HuH-7 (cell line): ENCODE measurements around the gene SIN3B.
"Not testable (repeated sequence)": the region's sequence is repeated elsewhere in the genome, so short reads cannot be mapped to it uniquely, and the experiment has no call there.

Source experiments
- DNase-seq: peaks from one replicate; pipeline ENCODE4 v3.0.0; 2011; ENCODE audit warnings: low spot score

Gene SIN3B

DNA sequence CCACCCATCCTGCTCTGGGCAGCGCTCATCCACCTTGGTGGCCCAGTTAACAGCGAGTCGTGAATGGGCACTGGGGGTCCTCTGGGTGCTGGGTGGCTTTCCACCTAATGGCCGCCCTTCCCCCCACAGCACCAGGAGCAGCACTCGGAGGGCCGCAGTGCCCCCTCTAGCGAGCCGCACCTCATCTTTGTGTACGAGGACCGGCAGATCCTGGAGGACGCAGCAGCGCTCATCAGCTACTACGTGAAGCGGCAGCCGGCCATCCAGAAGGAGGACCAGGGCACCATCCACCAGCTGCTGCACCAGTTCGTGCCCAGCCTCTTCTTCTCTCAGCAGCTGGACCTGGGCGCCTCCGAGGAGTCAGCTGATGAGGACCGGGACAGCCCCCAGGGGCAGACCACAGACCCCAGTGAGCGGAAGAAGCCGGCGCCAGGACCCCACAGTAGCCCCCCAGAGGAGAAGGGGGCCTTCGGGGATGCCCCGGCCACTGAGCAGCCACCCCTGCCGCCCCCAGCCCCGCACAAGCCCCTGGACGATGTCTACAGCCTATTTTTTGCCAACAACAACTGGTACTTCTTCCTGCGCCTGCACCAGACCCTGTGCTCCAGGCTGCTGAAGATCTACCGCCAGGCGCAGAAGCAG is 40.3 kb downstream of the SIN3B start:
- DNase-seq = no peak

DNA sequence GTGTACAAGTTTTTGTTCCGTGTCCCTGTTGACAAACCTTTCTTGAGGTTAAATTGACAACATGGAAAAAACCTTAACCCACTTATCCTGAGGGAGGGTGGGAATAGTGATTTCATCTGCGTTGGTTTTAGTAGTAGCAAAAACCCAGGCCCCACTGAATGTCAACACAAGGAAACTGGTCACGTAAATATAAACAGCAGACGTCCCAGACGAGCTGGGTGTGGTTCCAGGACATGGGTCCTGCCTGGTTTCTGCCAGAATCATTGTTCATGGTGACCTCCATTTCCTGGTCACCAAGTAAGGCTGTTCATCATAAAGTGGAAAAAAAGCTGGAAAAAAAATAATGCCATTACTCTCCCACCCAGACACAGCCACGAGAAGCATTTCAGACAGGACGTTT is 42.7 kb downstream of the SIN3B start:
- DNase-seq = no peak

DNA sequence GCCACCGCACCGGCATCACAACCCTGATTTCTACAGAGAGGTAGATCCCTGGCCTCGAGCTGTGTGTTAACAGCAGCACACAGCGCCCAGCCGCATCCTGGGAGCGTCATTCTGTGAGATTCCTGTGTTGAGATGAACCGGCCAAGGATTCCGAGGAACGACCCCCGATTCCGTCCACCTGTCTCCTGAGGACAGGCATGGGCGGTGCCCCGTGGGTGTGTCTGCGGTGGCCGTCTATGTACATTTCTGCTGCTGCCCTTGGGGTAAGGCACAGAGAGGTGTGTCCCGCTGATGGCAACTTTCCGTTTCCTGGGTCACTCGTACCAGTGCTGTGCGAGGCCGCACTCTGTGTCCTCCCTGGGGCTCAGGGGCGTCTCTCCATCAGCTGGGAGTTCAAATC is 43.5 kb downstream of the SIN3B start:
- DNase-seq = no peak

DNA sequence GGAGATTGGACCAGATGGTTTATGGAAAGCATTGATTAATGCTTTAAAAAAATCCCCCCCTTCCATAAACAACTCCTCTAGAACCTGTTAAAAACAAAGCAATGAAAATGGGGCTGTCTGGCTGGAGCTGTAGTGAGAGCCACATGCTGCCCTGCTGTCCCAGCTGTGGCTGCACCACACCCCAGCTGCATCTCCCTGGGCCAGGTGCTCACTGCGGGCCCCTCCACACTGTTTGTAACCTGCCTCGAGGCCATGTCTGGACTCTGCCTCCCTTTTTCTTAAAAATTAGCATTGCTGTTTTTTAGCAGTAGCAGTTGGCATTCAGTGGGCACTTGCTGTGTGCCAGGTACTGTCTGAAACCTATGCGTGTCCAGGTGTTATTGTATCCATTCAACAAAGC is 44.4 kb downstream of the SIN3B start:
- DNase-seq = no peak

DNA sequence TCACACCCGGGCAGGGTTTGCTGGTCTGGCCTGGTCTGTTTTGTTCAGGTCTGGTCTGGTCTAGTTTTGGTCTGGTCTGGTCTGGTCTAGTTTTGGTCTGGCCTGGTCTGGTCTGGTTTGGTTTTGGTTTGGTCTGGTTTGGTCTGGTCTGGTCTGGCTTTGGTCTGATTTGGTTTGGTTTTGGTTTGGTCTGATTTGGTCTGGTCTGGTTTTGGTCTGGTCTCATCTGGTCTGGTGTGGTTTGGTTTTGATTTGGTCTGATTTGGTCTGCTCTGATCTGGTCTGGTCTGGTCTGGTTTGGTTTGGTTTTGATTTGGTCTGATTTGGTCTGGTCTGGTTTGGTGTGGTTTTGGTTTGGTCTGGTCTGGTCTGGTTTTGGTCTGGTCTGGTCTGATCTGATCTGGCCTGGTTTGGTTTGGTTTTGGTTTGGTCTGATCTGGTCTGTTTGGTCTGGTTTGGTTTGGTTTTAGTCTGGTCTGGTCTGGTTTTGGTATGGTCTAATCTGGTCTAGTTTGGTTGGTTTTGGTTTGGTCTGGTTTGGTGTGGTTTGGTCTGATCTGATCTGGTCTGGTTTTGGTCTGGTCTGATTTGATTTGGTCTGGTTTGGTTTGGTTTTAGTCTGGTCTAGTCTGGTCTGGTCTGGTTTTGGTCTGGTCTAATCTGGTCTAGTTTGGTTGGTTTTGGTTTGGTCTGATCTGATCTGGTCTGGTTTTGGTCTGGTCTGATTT is 45.2 kb downstream of the SIN3B start:
- no peak for DNase-seq

DNA sequence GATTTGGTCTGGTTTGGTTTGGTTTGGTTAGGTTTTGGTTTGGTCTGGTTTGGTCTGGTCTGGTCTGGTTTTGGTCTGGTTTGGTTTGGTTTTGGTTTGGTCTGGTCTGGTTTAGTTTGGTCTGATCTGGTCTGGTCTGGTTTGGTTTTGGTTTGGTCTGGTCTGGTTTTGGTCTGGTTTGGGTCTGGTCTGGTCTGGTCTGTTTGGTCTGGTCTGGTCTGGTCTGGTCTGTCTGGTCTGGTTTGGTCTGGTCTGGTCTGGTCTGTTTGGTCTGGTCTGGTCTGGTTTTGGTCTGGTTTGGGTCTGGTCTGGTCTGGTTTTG is 45.7 kb downstream of the SIN3B start:
- DNase-seq = not testable (repeated sequence)

DNA sequence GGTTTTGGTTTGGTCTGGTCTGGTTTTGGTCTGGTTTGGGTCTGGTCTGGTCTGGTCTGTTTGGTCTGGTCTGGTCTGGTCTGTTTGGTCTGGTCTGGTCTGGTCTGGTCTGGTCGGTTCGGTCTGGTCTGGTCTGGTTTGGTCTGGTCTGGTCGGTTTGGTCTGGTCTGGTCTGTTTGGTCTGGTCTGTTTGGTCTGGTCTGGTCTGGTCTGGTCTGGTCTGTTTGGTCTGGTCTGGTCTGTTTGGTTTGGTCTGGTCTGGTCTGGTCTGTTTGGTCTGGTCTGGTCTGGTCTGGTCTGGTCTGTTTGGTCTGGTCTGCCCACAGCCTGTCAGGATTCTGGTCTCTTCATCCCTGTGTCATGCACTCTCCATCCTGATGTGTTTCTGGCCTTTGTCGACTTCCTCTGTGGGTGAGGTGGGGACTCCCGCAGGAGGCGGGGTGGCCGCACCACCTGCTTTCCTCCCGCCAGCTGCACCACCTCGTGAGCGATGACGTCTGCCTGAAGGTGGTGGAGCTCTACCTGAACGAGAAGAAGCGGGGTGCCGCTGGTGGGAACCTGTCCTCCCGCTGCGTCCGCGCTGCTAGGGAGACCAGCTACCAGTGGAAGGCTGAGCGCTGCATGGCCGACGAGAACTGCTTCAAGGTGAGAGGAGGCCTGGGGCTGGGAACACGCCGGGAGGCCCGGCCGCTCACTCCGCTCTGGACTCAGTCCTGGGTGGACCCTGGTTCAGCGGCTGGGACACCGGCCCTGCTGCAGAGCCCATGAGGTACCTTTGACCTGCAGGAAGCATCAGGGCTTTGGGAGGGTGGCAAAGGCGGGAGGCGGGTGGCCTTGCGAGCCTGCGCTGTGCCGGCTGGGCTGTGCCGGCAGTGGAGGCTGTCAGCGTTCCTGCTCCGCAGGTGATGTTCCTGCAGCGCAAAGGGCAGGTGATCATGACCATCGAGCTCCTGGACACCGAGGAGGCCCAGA is 46.7 kb downstream of the SIN3B start:
- DNase-seq = no peak

DNA sequence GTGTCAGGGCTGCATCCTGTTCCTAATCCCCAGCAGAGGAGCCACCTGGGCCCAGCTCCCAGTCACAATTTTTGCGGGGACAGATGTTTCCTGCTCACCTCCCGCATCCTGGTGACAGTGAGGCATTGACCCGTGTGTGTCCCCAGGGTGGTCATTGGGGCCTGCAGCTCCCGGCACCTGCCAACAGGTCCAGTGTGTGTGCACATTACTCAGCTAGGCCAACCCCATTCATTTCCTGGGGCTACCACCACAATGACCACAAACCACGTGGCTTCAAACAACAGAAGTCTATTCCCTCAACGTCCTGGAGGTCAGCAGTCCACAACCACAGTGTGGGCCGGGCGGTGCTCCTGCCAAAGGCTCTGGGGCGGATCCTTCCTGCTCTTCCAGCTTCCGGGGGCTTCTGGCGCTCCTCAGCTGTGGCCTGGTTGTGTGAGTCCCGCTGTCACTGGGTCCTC is 47.7 kb downstream of the SIN3B start:
- no peak for DNase-seq

DNA sequence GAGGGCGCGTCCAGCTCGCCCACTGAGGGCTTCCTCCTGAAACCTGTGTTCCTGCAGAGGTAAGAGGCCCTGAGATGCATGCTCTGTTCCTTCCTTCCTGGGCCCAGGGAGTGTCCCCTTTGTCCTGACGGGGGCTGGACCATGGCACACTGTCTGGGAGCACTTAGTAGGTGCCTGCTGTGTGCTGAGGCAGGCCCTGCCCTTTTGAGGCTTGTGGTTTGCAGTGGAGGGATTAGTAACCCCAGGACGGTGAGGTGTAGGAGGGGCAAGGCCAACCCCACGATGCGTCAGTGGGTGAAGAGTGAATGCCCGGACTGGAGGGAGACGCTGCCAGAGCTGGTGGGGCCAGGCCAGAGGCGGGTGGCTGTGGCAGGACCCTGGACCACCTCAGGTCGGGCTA is 48.4 kb downstream of the SIN3B start:
- no peak for DNase-seq

DNA sequence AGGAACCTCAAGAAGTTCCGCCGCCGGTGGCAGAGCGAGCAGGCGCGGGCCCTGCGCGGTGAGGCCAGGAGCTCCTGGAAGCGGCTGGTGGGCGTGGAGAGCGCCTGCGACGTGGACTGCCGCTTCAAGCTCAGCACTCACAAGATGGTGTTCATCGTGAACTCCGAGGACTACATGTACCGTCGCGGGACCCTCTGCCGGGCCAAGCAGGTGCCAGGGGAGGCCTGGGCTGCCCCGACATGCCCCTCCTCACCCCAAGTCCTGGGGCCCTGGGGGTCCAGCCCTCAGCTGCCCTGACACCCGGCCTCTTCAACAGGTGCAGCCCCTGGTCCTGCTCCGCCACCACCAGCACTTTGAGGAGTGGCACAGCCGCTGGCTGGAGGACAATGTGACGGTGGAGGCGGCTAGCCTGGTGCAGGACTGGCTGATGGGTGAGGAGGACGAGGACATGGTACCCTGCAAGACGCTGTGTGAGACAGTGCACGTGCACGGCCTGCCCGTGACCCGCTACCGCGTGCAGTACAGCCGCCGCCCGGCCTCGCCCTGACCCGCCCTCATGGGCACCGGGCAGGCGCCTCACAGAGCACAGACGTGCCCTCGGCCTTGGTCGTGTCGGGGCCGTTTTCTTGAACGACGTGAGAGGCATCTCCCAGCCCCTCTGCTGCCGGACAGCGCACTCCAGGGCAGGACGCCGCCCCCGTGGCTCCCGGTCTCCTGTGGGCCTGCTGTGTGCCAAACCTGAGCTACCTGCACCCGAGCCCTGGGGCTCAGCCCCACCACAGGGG is 49.2 kb downstream of the SIN3B start:
- DNase-seq = no peak

DNA sequence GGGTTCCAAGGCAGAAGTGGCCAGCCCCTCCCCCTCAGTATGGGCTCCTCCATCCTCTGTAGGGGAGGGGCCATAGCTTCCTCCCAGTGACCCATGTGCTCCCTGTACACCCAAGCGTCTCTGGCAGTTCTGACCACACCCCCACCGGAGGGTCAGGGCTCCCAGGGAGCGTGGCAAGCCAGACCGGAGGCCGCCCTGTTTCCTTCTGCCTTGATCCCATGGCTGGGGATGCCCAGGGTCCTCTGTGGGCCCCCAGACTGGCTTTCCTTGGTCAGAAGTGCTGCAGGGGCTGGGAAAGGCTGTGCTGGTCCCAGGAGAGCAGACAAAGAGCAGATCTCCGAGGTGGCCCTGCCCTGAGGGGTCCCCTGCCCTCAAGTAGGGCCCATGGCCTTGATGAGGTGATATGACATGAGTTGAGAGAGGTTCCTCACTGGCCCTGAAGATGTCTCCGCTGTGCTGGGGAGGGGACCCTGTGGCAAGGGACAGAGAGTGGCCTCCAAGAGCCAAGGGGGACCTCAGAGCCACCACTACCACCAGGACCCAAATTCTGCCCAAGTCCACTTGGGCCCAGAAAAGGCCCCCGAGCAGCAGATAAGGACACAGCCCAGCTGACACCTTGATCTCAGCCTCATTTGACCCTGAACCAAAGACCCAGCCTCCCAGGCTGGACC is 51.8 kb downstream of the SIN3B start:
- no peak for DNase-seq

DNA sequence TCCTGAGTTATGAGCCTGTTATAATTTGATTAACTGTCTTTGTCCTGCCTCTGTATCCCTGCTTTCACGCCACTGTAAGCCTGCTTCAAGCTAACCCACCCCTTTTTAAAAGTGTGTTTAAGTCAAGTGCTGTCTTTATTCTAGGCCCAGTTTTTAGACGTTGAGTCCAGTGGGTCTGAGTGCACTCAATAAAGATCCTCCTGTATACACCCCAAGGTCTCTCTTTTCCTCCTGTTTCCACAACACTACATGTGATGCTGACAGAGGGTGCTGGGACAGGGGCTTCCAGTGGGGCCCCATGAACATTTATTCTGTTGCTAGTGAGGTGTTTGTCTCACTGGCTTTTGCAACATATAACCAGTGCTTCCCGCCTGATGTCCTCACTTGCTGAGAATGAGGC is 52.9 kb downstream of the SIN3B start:
- no peak for DNase-seq

DNA sequence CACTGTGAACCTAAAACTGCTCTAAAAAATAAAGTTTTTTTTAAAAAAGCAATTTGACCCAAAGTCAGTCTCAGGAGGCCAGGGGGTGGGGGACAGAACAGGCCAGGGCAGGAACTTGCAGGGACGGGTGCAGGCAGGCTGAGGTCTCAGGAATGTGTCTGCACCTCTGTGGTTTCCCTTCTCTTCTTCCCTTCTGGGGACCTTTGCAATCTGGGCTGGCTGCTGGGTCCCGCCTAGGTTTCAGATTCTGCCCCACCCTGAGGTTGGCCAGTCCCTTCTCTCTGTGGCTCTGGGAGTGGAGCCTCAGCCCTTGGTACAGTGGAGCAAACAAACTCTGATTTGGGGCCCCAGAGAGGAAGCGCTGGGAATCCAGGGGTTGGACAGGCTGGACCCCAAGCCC is 54.3 kb downstream of the SIN3B start:
- no peak for DNase-seq

DNA sequence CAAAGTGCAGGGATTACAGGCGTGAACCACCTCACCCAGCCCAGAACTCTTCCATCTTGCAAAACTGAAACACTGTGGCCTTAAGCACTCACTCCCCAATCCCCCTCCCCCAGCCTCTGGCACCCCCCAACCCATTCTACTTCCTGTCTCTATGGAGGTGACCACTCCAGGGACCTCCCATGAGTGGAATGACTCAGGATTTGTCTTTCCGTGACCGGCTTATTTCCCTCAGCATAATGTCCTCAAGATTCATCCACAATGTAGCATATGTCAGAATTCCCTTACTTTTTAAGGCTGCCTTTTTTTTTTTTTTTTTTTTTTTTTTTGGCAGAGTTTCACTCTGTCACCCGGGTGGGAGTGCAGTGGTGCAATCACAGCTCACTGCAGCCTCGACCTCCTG is 56.0 kb downstream of the SIN3B start:
- DNase-seq = no peak

DNA sequence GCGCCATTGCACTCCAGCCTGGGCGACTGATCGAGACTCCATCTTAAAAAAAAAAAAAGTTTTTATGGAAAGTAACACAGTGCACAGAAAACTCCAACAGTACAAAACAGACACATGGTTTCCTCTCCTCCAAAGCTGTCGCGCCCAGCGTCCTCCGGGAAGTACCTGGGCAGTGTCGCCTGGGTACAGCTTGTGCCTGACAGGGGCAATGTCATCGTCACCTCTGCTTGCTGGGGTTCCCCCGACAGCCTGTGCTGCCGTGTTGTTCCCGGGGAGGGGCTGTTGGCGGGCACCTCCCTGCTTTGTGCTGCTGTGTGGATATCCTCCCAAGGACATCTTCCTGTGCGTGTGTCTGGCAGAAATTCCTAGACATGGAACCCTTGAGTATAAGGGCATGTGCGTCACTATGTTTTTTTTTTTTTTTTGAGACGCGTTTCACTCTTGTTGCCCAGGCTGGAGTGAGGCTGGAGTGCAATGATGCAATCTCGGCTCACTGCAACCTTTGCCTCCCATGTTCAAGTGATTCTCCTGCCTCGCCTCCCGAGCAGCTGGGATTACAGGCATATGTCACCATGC is 57.2 kb downstream of the SIN3B start:
- DNase-seq = peak; percentile 51

DNA sequence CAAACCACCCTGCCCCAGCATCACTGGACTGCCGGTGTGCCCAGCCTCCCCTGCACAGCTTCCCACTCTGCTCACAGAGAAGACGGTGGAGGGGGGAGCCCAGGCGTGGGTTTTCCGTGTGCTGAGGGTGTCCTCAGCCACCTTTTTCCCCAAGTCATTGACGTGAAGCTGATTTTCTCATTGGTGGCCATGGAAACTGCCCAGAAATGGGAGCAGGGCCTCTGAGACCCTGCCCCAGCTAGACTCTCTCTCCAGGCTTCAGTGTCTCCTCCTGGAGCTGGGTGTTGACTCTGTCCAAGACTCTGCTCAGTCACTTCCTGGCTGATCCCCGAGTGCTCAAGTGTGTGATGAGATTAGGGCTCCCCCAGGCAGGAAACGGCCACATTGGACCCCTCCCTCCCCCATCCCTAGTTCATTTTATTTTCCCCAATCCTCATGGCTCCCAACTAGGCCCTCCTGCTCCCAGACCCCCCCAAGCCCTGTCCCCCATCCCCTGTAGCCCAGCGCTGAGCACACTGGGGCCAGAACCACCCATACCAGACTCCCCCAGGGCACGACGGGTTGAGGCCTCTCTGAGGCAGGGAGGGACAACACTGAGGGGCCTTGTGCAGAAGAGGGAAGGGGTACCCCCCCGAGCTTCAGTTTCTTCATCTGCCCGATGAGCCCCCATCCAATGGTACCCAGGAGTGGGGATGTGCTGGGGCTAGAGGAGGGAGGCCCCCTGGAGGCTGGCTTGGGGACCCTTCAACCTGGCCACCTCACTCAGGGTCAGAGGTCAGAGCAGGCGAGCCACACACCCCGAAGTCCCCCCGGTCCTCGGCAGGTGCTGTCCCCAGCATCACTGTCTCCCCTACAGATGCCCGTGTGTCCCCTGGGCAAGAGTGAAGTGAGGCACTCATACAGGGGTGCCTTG is 58.4 kb downstream of the SIN3B start:
- no peak for DNase-seq

DNA sequence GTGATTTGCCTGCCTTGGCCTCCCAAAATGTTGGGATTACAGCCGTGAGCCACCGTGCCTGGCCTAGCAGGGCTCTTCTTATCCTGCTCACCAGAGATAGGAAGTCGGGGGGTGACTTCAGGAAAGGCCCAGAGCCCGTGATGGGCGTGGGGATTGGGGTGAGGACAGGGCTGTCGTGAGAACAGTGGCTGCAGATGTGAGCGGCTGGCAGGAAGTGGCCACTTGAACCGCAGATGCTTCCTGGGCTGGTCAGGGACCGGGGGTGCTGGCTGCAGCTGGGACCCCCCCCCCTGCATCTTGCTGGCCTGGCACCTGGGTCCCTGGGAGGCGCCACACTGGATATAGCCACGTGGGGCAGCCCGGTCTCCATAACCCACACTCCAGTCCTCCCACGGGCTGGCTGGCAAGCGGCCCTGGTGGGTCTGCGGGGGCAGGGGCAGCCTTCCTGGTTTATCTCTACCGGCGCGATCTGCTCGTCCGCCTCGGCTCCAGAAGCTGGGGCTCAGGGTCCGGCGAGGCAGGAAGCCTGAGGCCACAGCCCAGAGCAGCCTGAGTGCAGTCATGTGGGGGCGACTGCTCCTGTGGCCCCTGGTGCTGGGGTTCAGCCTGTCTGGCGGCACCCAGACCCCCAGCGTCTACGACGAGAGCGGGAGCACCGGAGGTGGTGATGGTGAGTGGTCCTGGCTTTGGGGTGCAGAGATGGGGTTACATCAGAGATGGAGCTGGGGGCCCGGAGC is 59.6 kb downstream of the SIN3B start, which contains the start of gene F2RL3:
Gene F2RL3, plus strand, starts transcription at position 371 of the 737 bp plus-strand sequence. Its CDS starts 191 bp downstream, at position 562.
- DNase-seq = no peak

DNA sequence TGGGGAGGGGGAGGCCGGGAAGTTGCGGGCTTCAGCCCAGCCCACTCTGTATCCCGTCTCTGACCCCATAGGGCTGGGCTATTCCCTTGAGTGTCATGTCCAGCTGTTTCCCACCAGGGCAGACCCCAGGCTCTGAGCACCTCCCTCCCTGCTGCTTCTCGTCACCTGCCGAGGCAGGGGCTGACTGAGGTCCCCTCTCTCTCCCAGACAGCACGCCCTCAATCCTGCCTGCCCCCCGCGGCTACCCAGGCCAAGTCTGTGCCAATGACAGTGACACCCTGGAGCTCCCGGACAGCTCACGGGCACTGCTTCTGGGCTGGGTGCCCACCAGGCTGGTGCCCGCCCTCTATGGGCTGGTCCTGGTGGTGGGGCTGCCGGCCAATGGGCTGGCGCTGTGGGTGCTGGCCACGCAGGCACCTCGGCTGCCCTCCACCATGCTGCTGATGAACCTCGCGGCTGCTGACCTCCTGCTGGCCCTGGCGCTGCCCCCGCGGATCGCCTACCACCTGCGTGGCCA is 60.2 kb downstream of the SIN3B start:
- no peak for DNase-seq

DNA sequence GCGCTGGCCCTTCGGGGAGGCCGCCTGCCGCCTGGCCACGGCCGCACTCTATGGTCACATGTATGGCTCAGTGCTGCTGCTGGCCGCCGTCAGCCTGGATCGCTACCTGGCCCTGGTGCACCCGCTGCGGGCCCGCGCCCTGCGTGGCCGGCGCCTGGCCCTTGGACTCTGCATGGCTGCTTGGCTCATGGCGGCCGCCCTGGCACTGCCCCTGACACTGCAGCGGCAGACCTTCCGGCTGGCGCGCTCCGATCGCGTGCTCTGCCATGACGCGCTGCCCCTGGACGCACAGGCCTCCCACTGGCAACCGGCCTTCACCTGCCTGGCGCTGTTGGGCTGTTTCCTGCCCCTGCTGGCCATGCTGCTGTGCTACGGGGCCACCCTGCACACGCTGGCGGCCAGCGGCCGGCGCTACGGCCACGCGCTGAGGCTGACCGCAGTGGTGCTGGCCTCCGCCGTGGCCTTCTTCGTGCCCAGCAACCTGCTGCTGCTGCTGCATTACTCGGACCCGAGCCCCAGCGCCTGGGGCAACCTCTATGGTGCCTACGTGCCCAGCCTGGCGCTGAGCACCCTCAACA is 60.8 kb downstream of the SIN3B start:
- DNase-seq = no peak
